Measurements from ENCODE around the gene FASTKD2. TPM values are rescaled to one million over a fixed set of nuclear protein-coding genes. Genes with fewer than 3 reads are reported as not detected.

The FASTKD2 gene
- total and polyA plus RNA-seq, 2 of the 4 experiments (the other 2 are of a cell fraction), result 17.6 to 50.4 TPM

GRCh38 chr2:206736935-206737334 is 28.5 kb upstream of the FASTKD2 start:
- Histone ChIP-seq H3K14ac (replicated peaks; ENCODE audit: low read depth, low read length) (no peak overlapping the region), H3K4ac (ENCODE audit: low read depth, low read length) (no peak overlapping the region), H3K79me1 (ENCODE audit: low read depth in 1 of 2, low read length in 2 of 2) (no peaks in the 10 kb centered on the region), H3K18ac (ENCODE audit: low read depth, low read length) (no peak overlapping the region), H4K8ac (ENCODE audit: low read depth in 2 of 2, low read length in 2 of 2) (no peak overlapping the region), H3K4me2 (ENCODE audit: low read depth, low read length) (no peak overlapping the region), H3K9me1 (ENCODE audit: insufficient read depth, low read length) (no peaks in the 10 kb centered on the region), H3K27me3 (ENCODE audit: control insufficient read depth, insufficient read depth, low read length) (no peaks in the 10 kb centered on the region), H2BK120ac (ENCODE audit: low read depth, low read length) (no peak overlapping the region), H4K20me1 (ENCODE audit: insufficient read depth, low read length) (no peaks in the 10 kb centered on the region), H3K9me3 (ENCODE audit: control insufficient read depth, insufficient read depth, low read length) (no peaks in the 10 kb centered on the region), H2AK5ac (ENCODE audit: low read depth, low read length) (no peak overlapping the region), H3K36me3 (ENCODE audit: control insufficient read depth, insufficient read depth, low read length) (no peaks in the 10 kb centered on the region), H3K4me3 (ENCODE audit: insufficient read depth, low read depth, low read length) (no peak overlapping the region), H2AK9ac (replicated peaks; ENCODE audit: low read depth, low read length, poor library complexity) (no peak overlapping the region), H2BK5ac (ENCODE audit: low read depth, low read length, poor library complexity, severe bottlenecking) (no peak overlapping the region), H4K5ac (ENCODE audit: low read depth, low read length) (no peak overlapping the region), H3K9ac (ENCODE audit: low read depth, low read length) (no peak overlapping the region), H2BK15ac (ENCODE audit: low read depth, low read length) (no peak overlapping the region), H3K56ac (ENCODE audit: extremely low read depth, insufficient read depth, low read length) (no peak overlapping the region), H2AFZ (replicated peaks; ENCODE audit: low read length, poor library complexity) (no peak overlapping the region), H3K23ac (ENCODE audit: low read depth, low read length) (no peak overlapping the region), H4K91ac (ENCODE audit: insufficient read depth, low read depth, low read length) (no peak overlapping the region), H3K27ac (ENCODE audit: insufficient read depth, low read length) (no peak overlapping the region), H2BK20ac (ENCODE audit: low read depth, low read length) (no peak overlapping the region), H3K4me1 (ENCODE audit: control insufficient read depth, insufficient read depth, low read length) (no peaks in the 10 kb centered on the region)
- in situ Hi-C loops (cut with MboI; ENCODE audit: low sequenced_read_pairs), result no loop called here
- POLR2A ChIA-PET (ENCODE audit: unreplicated experiment), result no interaction called here
- no TSS peak for BruUV-seq (replicated peaks)
- TF ChIP-seq RFX5 (IDR thresholded peaks at IDR 0.05; ENCODE audit: low read depth, low read length) (no peak), NFE2L2 (IDR thresholded peaks at IDR 0.05; ENCODE audit: low read depth, low read length) (no peak), BHLHE40 (IDR thresholded peaks at IDR 0.05; ENCODE audit: low read depth, low read length) (no peak), USF2 (IDR thresholded peaks at IDR 0.05; ENCODE audit: low read depth, low read length) (no peak), CHD1 (IDR thresholded peaks at IDR 0.05; ENCODE audit: low read depth, low read length) (no peak)
- TF ChIP-seq, protein P1, sequence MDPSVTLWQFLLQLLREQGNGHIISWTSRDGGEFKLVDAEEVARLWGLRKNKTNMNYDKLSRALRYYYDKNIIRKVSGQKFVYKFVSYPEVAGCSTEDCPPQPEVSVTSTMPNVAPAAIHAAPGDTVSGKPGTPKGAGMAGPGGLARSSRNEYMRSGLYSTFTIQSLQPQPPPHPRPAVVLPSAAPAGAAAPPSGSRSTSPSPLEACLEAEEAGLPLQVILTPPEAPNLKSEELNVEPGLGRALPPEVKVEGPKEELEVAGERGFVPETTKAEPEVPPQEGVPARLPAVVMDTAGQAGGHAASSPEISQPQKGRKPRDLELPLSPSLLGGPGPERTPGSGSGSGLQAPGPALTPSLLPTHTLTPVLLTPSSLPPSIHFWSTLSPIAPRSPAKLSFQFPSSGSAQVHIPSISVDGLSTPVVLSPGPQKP (IDR thresholded peaks at IDR 0.05; ENCODE audit: borderline replicate concordance, low read depth, low read length), result no peak
- TF ChIP-seq, protein P2, sequence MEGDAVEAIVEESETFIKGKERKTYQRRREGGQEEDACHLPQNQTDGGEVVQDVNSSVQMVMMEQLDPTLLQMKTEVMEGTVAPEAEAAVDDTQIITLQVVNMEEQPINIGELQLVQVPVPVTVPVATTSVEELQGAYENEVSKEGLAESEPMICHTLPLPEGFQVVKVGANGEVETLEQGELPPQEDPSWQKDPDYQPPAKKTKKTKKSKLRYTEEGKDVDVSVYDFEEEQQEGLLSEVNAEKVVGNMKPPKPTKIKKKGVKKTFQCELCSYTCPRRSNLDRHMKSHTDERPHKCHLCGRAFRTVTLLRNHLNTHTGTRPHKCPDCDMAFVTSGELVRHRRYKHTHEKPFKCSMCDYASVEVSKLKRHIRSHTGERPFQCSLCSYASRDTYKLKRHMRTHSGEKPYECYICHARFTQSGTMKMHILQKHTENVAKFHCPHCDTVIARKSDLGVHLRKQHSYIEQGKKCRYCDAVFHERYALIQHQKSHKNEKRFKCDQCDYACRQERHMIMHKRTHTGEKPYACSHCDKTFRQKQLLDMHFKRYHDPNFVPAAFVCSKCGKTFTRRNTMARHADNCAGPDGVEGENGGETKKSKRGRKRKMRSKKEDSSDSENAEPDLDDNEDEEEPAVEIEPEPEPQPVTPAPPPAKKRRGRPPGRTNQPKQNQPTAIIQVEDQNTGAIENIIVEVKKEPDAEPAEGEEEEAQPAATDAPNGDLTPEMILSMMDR (conservative IDR thresholded peaks at IDR 0.05; ENCODE audit: low read depth, low read length), result no peak
- CTCF ChIA-PET, result no interaction called here
- intact Hi-C loops (cut with micrococcal nuclease), result no loop called here
- dilution Hi-C loops (cut with HindIII; ENCODE audit: low sequenced_read_pairs, unreplicated experiment), result no loop called here
- DNase-seq, result no peak
- 44% methylated on average over 2 of the region's 5 CpGs; no CpG with 5 or more reads in 1 of the 2 experiments for WGBS, 2 experiments (ENCODE audit: extremely low coverage in 2 of 2, insufficient read length in 1 of 2)
- no peak for ATAC-seq (ENCODE audit: low read depth)
